Activated naive CD8-positive, alpha-beta T cell treated with anti-CD3 and anti-CD28 coated beads for 36 hours (primary cell): ENCODE data around the gene HDAC4. TPM values are rescaled to one million over a fixed set of nuclear protein-coding genes. Genes with fewer than 3 reads are reported as not detected.

Experiments
- DNase-seq: peaks from one replicate; pipeline ENCODE4 v3.0.0; 2021
- H3K27ac Mint-ChIP-seq: one replicate; pipeline ENCODE4 v1.8.0; 2022; ENCODE audit warnings: mild to moderate bottlenecking, moderate library complexity, mixed read lengths
- H3K27me3 Mint-ChIP-seq: one replicate; pipeline ENCODE4 v1.8.0; 2022; ENCODE audit warnings: mild to moderate bottlenecking, mixed read lengths
- H3K36me3 Mint-ChIP-seq: one replicate; pipeline ENCODE4 v1.8.0; 2021; ENCODE audit warnings: mild to moderate bottlenecking, mixed read lengths
- H3K4me1 Mint-ChIP-seq: one replicate; pipeline ENCODE4 v1.8.0; 2021; ENCODE audit warnings: mixed read lengths
- H3K4me3 Mint-ChIP-seq: one replicate; pipeline ENCODE4 v1.8.0; 2022; ENCODE audit warnings: mild to moderate bottlenecking, moderate library complexity, mixed read lengths
- H3K9me3 Mint-ChIP-seq: one replicate; pipeline ENCODE4 v1.8.0; 2022; ENCODE audit warnings: mixed read lengths
- total RNA-seq, 2 experiments: library from RNA; stranded (reverse); gene quantifications; one replicate each; pipeline ENCODE4 v1.2.3, GENCODE V29; 2021

HDAC4 gene
- total RNA-seq, 2 experiments from 2014 or later: 19.1 to 20.2 TPM

DNA sequence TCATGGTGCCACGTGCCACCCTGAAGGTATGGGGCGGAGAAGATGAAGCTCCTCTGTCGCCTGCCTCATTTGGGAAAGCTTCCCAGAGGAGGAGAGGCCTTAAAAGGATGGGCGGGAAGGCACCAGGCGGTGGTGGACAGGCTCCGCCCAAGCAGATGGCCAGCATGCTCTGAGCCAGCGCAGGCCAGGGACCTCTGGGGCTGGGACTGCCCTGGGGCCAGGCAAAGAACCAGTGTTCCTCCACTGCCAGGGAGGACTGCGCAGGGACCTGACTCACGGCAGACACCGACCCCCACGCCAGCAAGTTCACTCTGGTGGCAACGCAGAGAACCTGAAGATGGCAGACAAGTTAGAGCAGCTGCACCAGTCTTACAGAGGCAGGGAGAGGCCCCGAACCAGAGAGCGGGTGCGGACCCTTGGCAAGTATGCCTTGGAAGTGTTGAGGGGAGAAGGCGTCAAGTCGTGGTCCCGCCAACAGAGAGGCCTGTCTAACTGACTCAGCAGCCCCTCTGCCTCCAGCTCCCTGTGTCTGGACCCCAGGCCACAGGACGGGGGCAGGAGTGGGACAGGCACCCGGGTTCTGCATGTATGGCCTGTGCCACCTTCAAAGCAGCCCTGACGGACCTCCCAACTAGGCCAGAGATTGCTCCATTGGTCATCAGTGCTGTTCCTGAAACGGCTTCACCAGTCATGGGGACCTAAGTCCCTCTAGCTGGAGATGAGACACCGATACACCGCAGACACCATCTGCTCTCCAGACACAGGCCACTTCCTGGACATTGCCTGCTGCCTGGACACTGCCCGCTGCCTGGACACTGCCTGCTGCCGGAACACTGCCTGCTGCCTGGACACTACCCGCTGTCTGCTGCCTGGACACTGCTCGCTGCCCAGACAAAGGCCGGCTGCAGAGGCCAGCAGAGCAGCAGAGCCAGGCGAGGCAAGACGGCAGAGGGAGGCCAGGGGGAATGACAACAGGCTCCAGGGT is 124.7 kb downstream of the HDAC4 start:
- Mint-ChIP-seq H3K4me3 (no peak overlapping the region), H3K36me3 (peaks cover 3% of the 10 kb centered on the region), H3K9me3 (no peaks in the 10 kb centered on the region), H3K27ac (no peak overlapping the region), H3K4me1 (peaks cover 44% of the 10 kb centered on the region), H3K27me3 (peaks cover 31% of the 10 kb centered on the region)
- DNase-seq: no peak

DNA sequence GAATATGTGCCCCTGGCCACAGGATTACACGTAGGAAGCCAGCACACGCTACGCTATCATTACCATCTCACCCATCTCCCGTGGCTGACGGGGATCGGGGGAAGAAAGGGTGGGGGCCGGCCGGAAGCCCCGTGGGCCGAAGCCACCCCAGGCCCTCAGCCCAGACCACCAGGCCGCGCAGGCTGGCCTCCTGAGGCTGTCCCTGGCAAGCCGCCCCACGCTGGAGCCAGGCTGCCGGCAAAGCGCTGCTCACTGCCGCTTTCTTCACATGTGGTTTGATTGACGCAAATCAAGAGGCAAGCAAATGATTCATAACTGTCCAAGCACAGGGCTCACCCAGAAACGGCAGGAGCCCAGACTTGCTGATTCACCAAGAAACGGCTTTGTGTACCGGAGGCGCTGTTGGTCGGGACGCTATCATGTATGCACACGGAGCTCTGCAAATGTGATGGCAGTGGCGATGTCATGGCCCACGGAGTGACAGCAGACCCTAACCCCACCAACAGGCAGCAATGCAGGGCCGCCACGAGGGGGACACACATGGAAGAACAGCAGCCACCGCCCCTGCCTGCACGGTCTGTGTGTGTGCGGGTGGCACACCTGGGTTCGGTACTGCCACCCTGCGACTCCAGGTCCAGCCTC is 125.7 kb downstream of the HDAC4 start:
- peak; percentile 80 for DNase-seq
- H3K27ac Mint-ChIP-seq: peak overlapping the region; percentile 58
- no peaks in the 10 kb centered on the region for H3K9me3 Mint-ChIP-seq
- peaks cover 3% of the 10 kb centered on the region for H3K36me3 Mint-ChIP-seq
- peaks cover 37% of the 10 kb centered on the region for H3K27me3 Mint-ChIP-seq
- peaks cover 44% of the 10 kb centered on the region for H3K4me1 Mint-ChIP-seq
- H3K4me3 Mint-ChIP-seq: peak overlapping the region; percentile 32

DNA sequence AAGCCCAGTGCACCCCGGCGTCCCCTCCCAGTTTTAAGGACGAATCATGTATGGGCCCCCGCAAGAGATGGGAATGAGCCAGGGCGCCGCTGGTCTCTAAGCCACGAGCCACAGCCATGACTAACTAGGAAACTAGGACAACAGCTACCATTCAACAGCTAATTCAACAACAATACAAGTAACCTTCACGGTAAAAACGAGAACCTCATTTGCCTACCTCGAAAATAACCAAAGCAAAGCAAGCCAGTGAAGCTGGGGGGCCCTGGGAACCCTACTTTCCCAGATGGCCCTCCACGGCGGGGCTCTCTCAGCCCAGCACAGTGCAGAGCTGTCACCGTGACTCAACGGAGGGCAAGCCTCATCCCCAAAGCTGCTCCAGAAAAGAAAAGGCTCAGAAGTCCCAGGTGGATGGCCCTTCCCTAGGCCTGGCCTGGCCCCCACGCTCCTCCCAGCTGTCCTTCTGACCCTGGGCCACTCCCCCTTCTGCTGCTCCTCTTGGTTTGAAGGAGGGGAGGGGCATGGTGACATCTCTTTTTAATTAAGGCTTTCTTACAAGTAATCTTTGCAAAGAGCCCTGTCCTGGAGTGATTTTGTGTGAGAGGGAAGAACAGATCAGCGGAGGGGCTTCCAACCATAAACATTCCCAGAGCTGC is 126.3 kb downstream of the HDAC4 start:
- H3K4me3 Mint-ChIP-seq: no peak overlapping the region
- peak overlapping the region; percentile 58 for H3K27ac Mint-ChIP-seq
- no peaks in the 10 kb centered on the region for H3K9me3 Mint-ChIP-seq
- DNase-seq: peak; percentile 43
- no peaks in the 10 kb centered on the region for H3K36me3 Mint-ChIP-seq
- H3K4me1 Mint-ChIP-seq: peaks cover 48% of the 10 kb centered on the region
- H3K27me3 Mint-ChIP-seq: peaks cover 39% of the 10 kb centered on the region

DNA sequence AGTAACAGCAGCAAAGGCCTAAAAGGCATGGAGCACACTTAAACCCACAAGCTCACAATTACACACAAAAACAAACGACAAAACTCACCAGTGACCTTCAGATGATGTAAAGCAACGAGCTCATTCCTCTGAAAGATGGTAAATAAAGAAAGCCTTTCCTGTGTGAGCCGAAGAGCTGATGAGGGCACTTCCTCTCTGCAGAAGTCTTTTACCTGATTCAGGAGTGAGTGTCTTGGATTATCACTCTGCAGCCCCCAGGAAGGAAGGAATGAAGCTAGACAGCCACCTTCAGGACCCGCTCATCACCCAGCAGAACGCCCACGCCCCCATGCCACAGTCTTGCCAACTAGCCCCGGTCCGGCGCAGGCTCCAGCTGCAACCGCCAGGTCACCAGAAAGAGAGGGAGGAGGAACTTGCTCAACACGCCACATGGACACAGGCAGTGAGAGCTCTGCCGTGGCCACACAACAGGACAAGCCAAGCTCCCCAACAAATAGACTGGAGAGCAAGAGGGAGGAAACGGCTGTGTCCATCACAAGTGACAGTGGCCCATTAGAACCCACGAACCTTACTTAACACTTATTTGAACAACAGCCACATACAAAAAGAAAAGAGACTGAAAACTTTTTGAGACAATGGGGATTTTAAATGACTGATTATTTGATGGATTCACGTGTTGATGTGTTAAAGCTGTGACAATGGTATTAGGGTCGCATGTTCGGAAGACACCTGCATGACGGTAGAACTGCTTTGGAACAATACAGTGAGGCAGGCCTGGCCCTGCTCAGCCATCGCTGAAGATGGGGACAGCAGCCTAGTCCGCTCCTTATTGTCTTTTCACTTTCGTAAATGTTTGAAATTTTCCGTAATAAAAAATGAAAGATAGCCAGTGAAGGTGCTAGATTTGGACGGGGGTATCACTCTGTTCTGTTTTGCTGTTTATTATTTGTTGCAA is 127.3 kb downstream of the HDAC4 start:
- Mint-ChIP-seq H3K36me3 (peaks cover 8% of the 10 kb centered on the region), H3K27ac (no peak overlapping the region), H3K4me3 (peak overlapping the region; percentile 32), H3K9me3 (peaks cover 2% of the 10 kb centered on the region), H3K4me1 (peaks cover 51% of the 10 kb centered on the region), H3K27me3 (peaks cover 39% of the 10 kb centered on the region)
- DNase-seq: no peak

DNA sequence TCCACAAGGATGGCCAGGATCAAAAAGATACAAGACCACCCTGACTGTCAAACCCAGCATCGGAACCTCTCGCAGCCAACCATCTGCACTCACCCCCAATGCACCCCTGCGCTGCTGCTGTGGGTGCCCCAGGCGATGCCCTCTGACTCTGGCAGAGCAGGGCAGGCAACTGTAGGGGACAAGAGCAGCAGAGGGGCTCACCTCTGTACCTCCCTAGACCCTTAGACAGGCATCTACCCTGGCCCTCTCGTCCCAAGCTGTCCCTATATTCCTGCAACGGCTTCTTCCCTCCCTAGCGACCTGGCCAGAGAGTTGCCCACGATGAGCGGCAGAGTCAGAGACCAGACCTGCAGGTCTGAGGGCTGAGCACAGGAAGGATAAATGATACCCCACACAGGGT is 128.2 kb downstream of the HDAC4 start:
- peaks cover 2% of the 10 kb centered on the region for H3K9me3 Mint-ChIP-seq
- H3K27me3 Mint-ChIP-seq: peaks cover 39% of the 10 kb centered on the region
- no peak overlapping the region for H3K4me3 Mint-ChIP-seq
- peaks cover 57% of the 10 kb centered on the region for H3K4me1 Mint-ChIP-seq
- H3K36me3 Mint-ChIP-seq: peaks cover 8% of the 10 kb centered on the region
- no peak overlapping the region for H3K27ac Mint-ChIP-seq
- no peak for DNase-seq

DNA sequence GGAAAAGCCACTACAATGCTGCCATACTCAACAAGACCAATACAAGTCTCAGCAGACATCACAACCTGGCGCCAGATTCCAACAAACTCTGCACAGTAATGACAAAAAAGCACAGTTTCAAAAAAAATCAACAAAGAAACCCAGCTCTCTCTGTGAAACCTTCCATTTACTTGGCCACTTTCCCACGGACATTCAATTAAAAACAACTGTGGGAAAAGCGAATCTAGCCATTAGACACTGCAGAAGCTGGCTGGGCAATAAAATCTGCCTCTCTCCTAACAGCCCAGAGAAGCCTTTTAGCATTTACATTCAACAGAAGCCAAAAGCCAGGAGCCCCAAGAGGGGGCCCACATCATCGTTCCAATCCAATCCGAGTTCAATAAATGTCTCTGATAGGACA is 128.9 kb downstream of the HDAC4 start:
- H3K27ac Mint-ChIP-seq: no peak overlapping the region
- H3K4me3 Mint-ChIP-seq: no peak overlapping the region
- peaks cover 2% of the 10 kb centered on the region for H3K9me3 Mint-ChIP-seq
- peaks cover 39% of the 10 kb centered on the region for H3K27me3 Mint-ChIP-seq
- H3K36me3 Mint-ChIP-seq: peaks cover 8% of the 10 kb centered on the region
- peaks cover 64% of the 10 kb centered on the region for H3K4me1 Mint-ChIP-seq
- DNase-seq: no peak

DNA sequence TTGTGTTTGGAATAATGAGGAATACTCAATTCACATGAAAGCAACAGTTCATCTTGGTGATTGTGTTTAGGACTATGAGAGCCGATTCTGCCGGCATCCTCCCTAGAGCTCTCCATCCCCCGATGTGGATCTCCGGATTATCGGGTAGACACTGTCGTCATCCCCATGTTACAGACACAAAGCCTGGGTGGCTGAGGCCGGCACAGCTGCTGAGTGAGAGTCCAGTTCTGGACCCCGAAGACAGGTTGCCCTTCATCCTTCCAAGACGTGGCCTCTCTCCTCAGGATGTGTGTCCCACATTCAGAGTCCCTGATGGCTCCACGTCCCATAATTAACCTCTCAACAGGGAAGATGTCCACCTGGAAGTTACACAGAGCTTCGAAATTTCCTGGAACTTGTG is 129.3 kb downstream of the HDAC4 start:
- Mint-ChIP-seq H3K27ac (no peak overlapping the region), H3K9me3 (peaks cover 2% of the 10 kb centered on the region), H3K4me3 (no peak overlapping the region), H3K4me1 (peaks cover 69% of the 10 kb centered on the region), H3K27me3 (peaks cover 39% of the 10 kb centered on the region), H3K36me3 (peaks cover 8% of the 10 kb centered on the region)
- no peak for DNase-seq

DNA sequence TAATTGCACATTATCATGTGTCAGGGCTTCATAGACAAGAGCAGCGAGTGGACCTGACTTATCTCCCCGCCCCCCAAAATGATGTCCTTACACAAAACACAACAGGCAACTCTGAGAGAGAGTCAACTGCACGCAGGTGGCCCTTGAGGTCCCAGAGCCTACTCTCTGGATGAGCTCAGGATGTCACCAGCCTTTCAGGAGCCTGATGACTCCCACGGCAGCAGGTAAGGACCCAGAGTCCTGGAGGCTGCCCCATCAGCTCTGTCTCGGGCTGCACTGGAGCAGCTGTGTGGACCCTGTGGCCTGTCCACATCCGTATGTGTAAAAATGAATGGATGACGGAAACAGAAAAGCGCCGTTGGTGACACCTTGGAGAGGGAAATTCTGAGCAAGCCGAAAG is 130.9 kb downstream of the HDAC4 start:
- H3K4me3 Mint-ChIP-seq: no peak overlapping the region
- DNase-seq: no peak

DNA sequence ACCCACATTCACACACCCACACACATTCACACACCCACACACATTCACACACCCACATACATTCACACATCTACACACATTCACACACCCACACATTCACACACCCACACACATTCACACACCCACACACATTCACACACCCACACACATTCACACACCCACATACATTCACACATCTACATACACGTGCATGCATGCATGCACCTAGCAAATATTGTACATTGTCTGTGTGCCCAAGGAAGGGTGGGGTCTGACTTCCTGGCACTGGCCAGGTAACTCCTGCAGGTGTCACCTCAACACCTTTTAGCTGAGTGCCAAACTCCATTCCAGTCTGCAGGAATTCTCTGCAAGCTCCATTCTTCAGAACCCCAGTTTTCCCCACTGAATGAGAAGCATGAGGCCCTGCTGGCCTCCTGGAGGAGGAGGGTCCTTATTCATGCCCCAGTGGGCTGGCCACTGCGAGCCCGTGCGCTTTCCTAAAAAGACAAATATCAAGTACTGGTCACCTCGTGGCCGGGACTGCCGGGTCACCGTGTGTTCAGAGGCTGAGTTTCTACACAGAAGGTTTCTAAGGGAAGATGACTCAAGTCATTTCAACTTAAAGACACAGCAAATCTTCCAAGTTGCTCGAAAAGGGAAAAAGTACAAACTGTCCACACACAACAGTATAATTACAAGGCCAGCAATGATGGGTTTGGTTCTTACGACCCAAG is 131.5 kb downstream of the HDAC4 start:
- Mint-ChIP-seq H3K4me1 (peaks cover 75% of the 10 kb centered on the region), H3K9me3 (peaks cover 2% of the 10 kb centered on the region), H3K27me3 (peaks cover 39% of the 10 kb centered on the region), H3K27ac (no peak overlapping the region), H3K4me3 (peak overlapping the region; percentile 23), H3K36me3 (peaks cover 8% of the 10 kb centered on the region)
- no peak for DNase-seq

More for the DNA sequence above, 130.9 kb downstream of the HDAC4 start:
- Mint-ChIP-seq H3K27me3 (peaks cover 39% of the 10 kb centered on the region), H3K9me3 (peaks cover 2% of the 10 kb centered on the region), H3K4me1 (peaks cover 75% of the 10 kb centered on the region), H3K36me3 (peaks cover 8% of the 10 kb centered on the region), H3K27ac (no peak overlapping the region)

DNA sequence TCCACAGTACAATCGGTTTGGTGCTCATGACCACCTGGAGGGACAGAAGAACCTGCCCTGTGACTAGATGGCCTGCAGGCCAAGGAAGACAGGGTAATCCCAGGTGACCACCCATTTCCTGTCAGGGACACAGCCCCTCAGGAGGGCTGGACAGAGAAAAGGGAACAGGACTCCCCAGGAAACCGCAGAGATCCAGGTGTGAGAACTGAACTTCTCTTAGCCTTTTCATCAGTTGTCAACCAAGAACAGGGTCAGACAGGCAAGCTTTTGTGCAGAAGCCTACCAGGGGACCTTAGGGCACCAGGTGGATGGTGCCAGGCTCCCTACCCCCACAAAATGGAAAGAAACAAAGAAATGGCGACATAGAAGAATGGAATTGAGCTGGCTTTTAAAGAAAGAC is 132.3 kb downstream of the HDAC4 start:
- H3K9me3 Mint-ChIP-seq: peaks cover 2% of the 10 kb centered on the region
- no peak for DNase-seq
- H3K27me3 Mint-ChIP-seq: peaks cover 31% of the 10 kb centered on the region
- no peak overlapping the region for H3K4me3 Mint-ChIP-seq
- peaks cover 72% of the 10 kb centered on the region for H3K4me1 Mint-ChIP-seq
- H3K27ac Mint-ChIP-seq: peak overlapping the region; percentile 38
- peaks cover 8% of the 10 kb centered on the region for H3K36me3 Mint-ChIP-seq

DNA sequence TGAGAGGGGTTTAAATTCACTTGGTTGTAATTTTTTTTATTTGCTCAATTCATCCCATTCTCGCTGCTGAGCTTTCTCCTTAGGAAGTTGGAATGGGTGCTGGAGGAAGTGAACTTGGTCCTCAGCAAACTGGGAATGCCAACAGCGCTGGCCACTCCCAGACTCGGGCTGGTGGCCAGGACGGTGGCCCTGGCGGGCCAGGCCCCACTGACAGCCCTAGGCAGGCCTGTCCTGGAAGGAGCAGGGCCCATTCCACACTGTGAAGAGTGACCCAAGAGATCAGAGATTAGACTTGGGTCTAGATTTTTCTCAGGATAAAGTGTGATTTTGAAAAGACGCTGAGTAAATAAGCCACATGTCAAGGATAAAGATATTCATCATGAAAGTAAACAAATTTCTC is 132.7 kb downstream of the HDAC4 start:
- Mint-ChIP-seq H3K27me3 (peaks cover 26% of the 10 kb centered on the region), H3K36me3 (peaks cover 8% of the 10 kb centered on the region), H3K27ac (no peak overlapping the region), H3K4me1 (peaks cover 72% of the 10 kb centered on the region), H3K9me3 (peaks cover 2% of the 10 kb centered on the region), H3K4me3 (no peak overlapping the region)
- DNase-seq: no peak

DNA sequence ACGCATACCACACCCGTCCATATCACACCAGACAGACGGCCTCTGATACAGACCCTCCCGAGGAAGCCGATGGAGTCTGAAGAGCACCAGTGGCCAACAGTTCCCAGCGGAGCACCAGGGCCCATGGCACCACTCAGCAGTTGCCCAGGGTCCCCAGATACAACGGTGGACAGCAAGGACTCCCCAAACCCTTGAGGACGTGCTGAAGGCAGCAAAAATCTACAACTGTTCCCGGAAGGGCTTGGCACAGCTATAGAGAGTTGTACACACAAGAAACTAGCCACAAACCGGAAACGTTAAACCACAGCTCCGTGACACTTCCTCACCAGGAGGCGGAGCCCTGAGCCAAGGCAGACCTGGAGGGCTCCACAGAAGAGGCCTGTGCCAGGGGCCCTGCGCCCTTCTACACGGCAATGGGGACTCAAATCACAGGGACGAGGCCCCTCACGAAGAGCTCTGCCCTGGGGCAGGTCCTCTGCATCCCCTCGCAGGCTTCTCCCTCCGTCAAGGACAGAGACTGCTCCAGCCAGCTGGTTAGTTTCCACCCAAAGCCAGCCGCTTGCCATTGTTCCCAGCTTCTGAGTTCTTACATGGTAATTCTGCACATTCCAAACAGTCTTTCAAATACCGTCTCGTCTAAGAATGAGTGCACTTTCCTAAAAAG is 133.4 kb downstream of the HDAC4 start:
- H3K4me1 Mint-ChIP-seq: peaks cover 65% of the 10 kb centered on the region
- H3K36me3 Mint-ChIP-seq: peaks cover 8% of the 10 kb centered on the region
- DNase-seq: peak; percentile 90
- H3K27me3 Mint-ChIP-seq: peaks cover 20% of the 10 kb centered on the region
- H3K27ac Mint-ChIP-seq: peak overlapping the region; percentile 84
- H3K9me3 Mint-ChIP-seq: peaks cover 2% of the 10 kb centered on the region
- H3K4me3 Mint-ChIP-seq: peak overlapping the region; percentile 73

DNA sequence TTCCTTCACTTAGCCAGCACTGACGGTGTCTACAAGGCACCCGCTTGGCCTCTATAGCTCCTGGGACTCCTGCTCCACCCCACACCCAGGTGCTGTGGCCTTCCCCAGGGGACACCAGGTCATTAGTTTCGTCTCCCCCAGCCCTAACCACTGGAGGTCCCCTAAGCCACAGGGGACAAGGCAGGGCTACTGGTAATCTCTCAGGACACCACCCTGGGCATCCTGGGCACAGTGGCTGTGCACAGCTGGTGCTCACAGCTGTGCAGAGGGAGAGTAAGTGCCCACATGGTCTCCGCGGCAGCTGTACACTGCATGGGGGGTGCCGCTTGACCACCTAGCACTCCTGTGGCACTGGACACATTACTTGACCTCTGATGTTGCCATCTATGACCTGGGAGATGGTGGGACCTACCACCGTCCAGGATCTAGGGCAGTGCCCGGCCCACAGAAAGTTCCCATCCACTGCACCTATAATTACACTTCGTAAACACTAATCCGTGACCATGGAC is 134.0 kb downstream of the HDAC4 start:
- Mint-ChIP-seq H3K4me3 (peak overlapping the region; percentile 73), H3K27ac (peak overlapping the region; percentile 84), H3K36me3 (peaks cover 8% of the 10 kb centered on the region), H3K9me3 (peaks cover 2% of the 10 kb centered on the region), H3K4me1 (peaks cover 68% of the 10 kb centered on the region), H3K27me3 (peaks cover 15% of the 10 kb centered on the region)
- DNase-seq: no peak
